H1 (cell line): ENCODE data around the gene MOB3B. TPM values are rescaled to one million over a fixed set of nuclear protein-coding genes. Genes with fewer than 3 reads are reported as not detected.

Experiments
- CTCF ChIA-PET: fragments of 300-600 bp; sonication (Branson Sonifier 250); formaldehyde crosslinking; loops from one replicate; lab custom pipeline; 2021; ENCODE audit not compliant: partially characterized antibody; lab: Charles Lee
- POLR2A ChIA-PET: fragments of 300-600 bp; sonication (Branson Sonifier 250); formaldehyde crosslinking; loops from one replicate; lab custom pipeline; 2021; ENCODE audit warnings: inconsistent platforms; ENCODE audit not compliant: partially characterized antibody; lab: Charles Lee
- DNase-seq, 2 experiments: peaks; one replicate each; pipeline versions ENCODE4 v3.0.0 to v3.0.0-alpha.2; 2010 to 2022; ENCODE audit warnings: low spot score in 2 of 2, low read depth in 1 of 2, mixed read lengths in 1 of 2
- FAIRE-seq: peaks from 2 replicates; lab custom pipeline; 2011; peaks lifted over from hg19 to GRCh38; lab: Jason Lieb, UNC
- H2AFZ ChIP-seq: 2 replicates; pipeline ENCODE4 v1.8.1; 2012; ENCODE audit warnings: low read length, inconsistent platforms
- H2AK5ac ChIP-seq: 2 replicates; pipeline ENCODE4 v1.6.1; 2013; ENCODE audit warnings: low read depth, low read length
- H2BK120ac ChIP-seq: replicated peaks from 2 replicates; pipeline ENCODE3; 2013; ENCODE audit warnings: low read depth, low read length, inconsistent platforms
- H2BK12ac ChIP-seq: 2 replicates; pipeline ENCODE4 v1.6.1; 2013; ENCODE audit warnings: low read depth, low read length
- H2BK15ac ChIP-seq: 2 replicates; pipeline ENCODE4 v1.6.1; 2013; ENCODE audit warnings: low read length
- H2BK20ac ChIP-seq: 2 replicates; pipeline ENCODE4 v1.6.1; 2013; ENCODE audit warnings: low read length
- H2BK5ac ChIP-seq: 2 replicates; pipeline ENCODE4 v1.6.1; 2013; ENCODE audit warnings: low read depth, low read length
- H3K14ac ChIP-seq: 2 replicates; pipeline ENCODE4 v1.6.1; 2013; ENCODE audit warnings: inconsistent platforms; ENCODE audit not compliant: insufficient read length
- H3K18ac ChIP-seq: 2 replicates; pipeline ENCODE4 v1.6.1; 2013; ENCODE audit warnings: low read length; ENCODE audit errors: extremely low read depth
- H3K23ac ChIP-seq: 2 replicates; pipeline ENCODE4 v1.6.1; 2013; ENCODE audit warnings: inconsistent platforms; ENCODE audit not compliant: insufficient read length
- H3K23me2 ChIP-seq: 2 replicates; pipeline ENCODE4 v1.6.1; 2013; ENCODE audit warnings: low read depth, low read length
- H3K27ac ChIP-seq: 2 replicates; pipeline ENCODE4 v1.6.1; 2011; ENCODE audit warnings: low read depth, low read length, inconsistent platforms
- H3K27me3 ChIP-seq, 4 experiments: replicated peaks in 1 of 4; 1 replicate in 1 of 4; 2 replicates in 3 of 4; pipeline versions ENCODE4 v1.6.1 to v1.8.1; 2011 to 2013; ENCODE audit warnings: low read length in 3 of 4, mild to moderate bottlenecking in 3 of 4, inconsistent platforms in 2 of 4, mixed read lengths in 2 of 4, moderate library complexity in 1 of 4; ENCODE audit not compliant: control insufficient read depth in 3 of 4, insufficient read depth in 3 of 4; ENCODE audit errors: extremely low read depth in 1 of 4
- H3K36me3 ChIP-seq, 4 experiments: 2 replicates each; pipeline versions ENCODE4 v1.6.1 to v1.8.1; 2011 to 2013; ENCODE audit warnings: mild to moderate bottlenecking in 4 of 4, low read length in 3 of 4, moderate library complexity in 2 of 4, control low read depth in 1 of 4, inconsistent platforms in 1 of 4; ENCODE audit not compliant: insufficient read depth in 4 of 4, control insufficient read depth in 2 of 4
- H3K4ac ChIP-seq: replicated peaks from 2 replicates; pipeline ENCODE3; 2013; ENCODE audit warnings: low read length, low read depth, mixed read lengths, inconsistent platforms; ENCODE audit not compliant: insufficient read length
- H3K4me1 ChIP-seq, 4 experiments: replicated peaks in 1 of 4; 1 replicate in 1 of 4; 2 replicates in 3 of 4; pipeline versions ENCODE4 v1.6.1 to v1.8.1; 2011 to 2013; ENCODE audit warnings: low read length in 3 of 4, inconsistent platforms in 2 of 4, mixed read lengths in 1 of 4; ENCODE audit not compliant: insufficient read depth in 4 of 4, control insufficient read depth in 3 of 4
- H3K4me2 ChIP-seq, 2 experiments: 2 replicates each; pipeline versions ENCODE4 v1.6.1 to v1.8.1; 2011 to 2013; ENCODE audit warnings: low read depth in 2 of 2, low read length in 2 of 2, control low read depth in 1 of 2, inconsistent platforms in 1 of 2, mild to moderate bottlenecking in 1 of 2; ENCODE audit not compliant: insufficient read depth in 1 of 2
- H3K4me3 ChIP-seq, 4 experiments: fragments of 200-600, 300-600 bp in 1 of 4; sonication (generic), shearing (Covaris generic), sonication (Bioruptor Twin) in 1 of 4; 2 replicates each; pipeline versions ENCODE4 v1.5.1 to v1.8.1; 2011 to 2016; ENCODE audit warnings: low read length in 4 of 4, low read depth in 3 of 4, control low read depth in 2 of 4, inconsistent platforms in 2 of 4, mild to moderate bottlenecking in 2 of 4, mixed read lengths in 1 of 4, moderate library complexity in 1 of 4; ENCODE audit not compliant: insufficient read depth in 2 of 4; ENCODE audit errors: extremely low read depth in 1 of 4
- H3K56ac ChIP-seq: replicated peaks from 2 replicates; pipeline ENCODE3; 2013; ENCODE audit warnings: low read depth, mild to moderate bottlenecking, mixed read lengths, low read length, inconsistent platforms; ENCODE audit not compliant: insufficient read length
- H3K79me1 ChIP-seq: 2 replicates; pipeline ENCODE4 v1.6.1; 2013; ENCODE audit warnings: low read depth, low read length, control low read depth
- H3K79me2 ChIP-seq, 2 experiments: 2 replicates each; pipeline versions ENCODE4 v1.6.1 to v1.8.1; 2012 to 2013; ENCODE audit warnings: low read length in 2 of 2, mild to moderate bottlenecking in 2 of 2, inconsistent platforms in 1 of 2; ENCODE audit not compliant: insufficient read depth in 2 of 2, control insufficient read depth in 1 of 2
- H3K9ac ChIP-seq, 4 experiments: replicated peaks in 1 of 4; 1 replicate in 1 of 4; 2 replicates in 3 of 4; pipeline versions ENCODE4 v1.6.1 to v1.8.1; 2011 to 2013; ENCODE audit warnings: low read depth in 3 of 4, low read length in 3 of 4, control low read depth in 2 of 4, mild to moderate bottlenecking in 2 of 4, moderate library complexity in 2 of 4, inconsistent platforms in 1 of 4; ENCODE audit errors: extremely low read depth in 1 of 4
- H3K9me3 ChIP-seq, 2 experiments: 2 replicates each; pipeline versions ENCODE4 v1.6.1 to v1.8.1; 2012 to 2013; ENCODE audit warnings: mild to moderate bottlenecking in 2 of 2, moderate library complexity in 2 of 2, control low read depth in 1 of 2, inconsistent platforms in 1 of 2, low read depth in 1 of 2, low read length in 1 of 2, mixed read lengths in 1 of 2; ENCODE audit not compliant: insufficient read depth in 2 of 2
- H4K20me1 ChIP-seq, 2 experiments: replicated peaks in 1 of 2; 2 replicates each; pipeline versions ENCODE3 to v1.8.1; 2011 to 2013; ENCODE audit warnings: inconsistent platforms in 2 of 2, low read length in 2 of 2, mild to moderate bottlenecking in 1 of 2; ENCODE audit not compliant: insufficient read depth in 2 of 2, control insufficient read depth in 1 of 2
- H4K5ac ChIP-seq: 2 replicates; pipeline ENCODE4 v1.6.1; 2013; ENCODE audit warnings: low read length, low read depth, mixed read lengths, inconsistent platforms; ENCODE audit not compliant: insufficient read length
- H4K8ac ChIP-seq: 2 replicates; pipeline ENCODE4 v1.8.0; 2013; ENCODE audit warnings: mild to moderate bottlenecking, moderate library complexity, low read length, inconsistent platforms; ENCODE audit not compliant: insufficient read depth; ENCODE audit errors: extremely low read depth
- H4K91ac ChIP-seq: replicated peaks from 2 replicates; pipeline ENCODE3; 2013; ENCODE audit warnings: low read length, mixed read lengths, inconsistent platforms; ENCODE audit not compliant: insufficient read length
- CHD2 ChIP-seq: IDR thresholded peaks from 2 replicates; pipeline ENCODE4 v1.6.1; 2012; ENCODE audit warnings: low read length, improper control_type of control experiment
- WGBS, 2 experiments: shearing (Covaris generic) in 1 of 2; methylation state at CpG; one replicate each; pipeline versions ENCODE4 v1.1.6 to v1.1.7; 2013 to 2015; ENCODE audit warnings: low lambda C conversion rate in 2 of 2, mixed read lengths in 2 of 2, inconsistent platforms in 1 of 2, low coverage in 1 of 2, missing lambda C conversion rate in 1 of 2; ENCODE audit not compliant: insufficient replicate concordance in 2 of 2, insufficient coverage in 1 of 2, insufficient read length in 1 of 2; ENCODE audit errors: extremely low coverage in 1 of 2, missing lambda C conversion rate in 1 of 2; 5-methylcytosine and 5-hydroxymethylcytosine counted together
- polyA plus RNA-seq, 7 experiments: library from polyadenylated mRNA; depleted of rRNA in 3 of 7; stranded (reverse) in 5 of 7; unstranded in 2 of 7; fragments of >200 nt in 5 of 7; fragments of 200-250 nt in 2 of 7; gene quantifications; 1 replicate in 5 of 7; 2 replicates in 1 of 7; 4 replicates in 1 of 7; pipeline versions ENCODE4 v1.2.1 to v1.2.3, GENCODE V29; 2011 to 2013; ENCODE audit warnings: missing spikeins in 2 of 7, mixed read lengths in 2 of 7
- total RNA-seq: library from RNA; stranded (reverse); fragmentation: NEBNext Ultra II Directional; extraction: Animal tissue kit (Norgen Biotek cat#: 25700); gene quantifications from 2 replicates; pipeline ENCODE4 v1.2.1, GENCODE V29; 2021

The MOB3B gene
- total and polyA plus RNA-seq, 2 of the 8 experiments (the other 6 are each of a cell fraction or from before 2014, with no cell fraction given) = 12.7 to 16.1 TPM

DNA sequence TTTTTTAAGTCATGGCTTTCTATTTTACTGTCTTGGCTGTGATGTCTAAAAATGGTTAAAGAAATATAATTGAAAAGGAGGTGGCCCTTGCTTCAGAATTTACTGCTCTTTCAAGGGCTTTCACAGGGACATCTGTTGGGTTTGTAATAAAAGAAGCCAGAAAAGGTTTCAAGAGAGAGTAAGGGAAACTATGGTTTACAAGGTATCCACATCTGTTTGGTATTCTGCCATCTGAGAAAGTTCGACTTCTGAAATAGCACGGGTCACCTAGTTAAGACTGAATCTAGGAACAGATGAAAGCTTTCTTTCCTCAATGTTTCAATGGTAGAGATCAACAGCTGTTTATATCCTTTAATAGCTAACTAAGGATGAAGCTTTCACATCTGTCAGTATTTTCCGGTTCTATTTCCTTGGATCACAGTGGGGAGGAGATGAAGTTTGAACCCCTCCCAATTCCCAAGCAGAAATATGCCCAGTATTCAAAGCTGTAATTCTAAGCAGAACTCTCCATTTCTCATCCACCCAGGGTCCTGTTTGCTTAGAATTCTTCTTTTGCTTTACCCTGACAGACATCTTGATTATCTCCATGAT, 78.3 kb downstream of the MOB3B start:
- H2BK120ac ChIP-seq = no peak overlapping the region
- FAIRE-seq (no peak), DNase-seq (no peak)
- POLR2A ChIA-PET = interaction anchor here (0.6 to 1.1 kb wide), 2 partner anchors 85 to 101 kb away, joined by 3 read pairs; no protein-coding TSS in a partner anchor
- no peaks in the 10 kb centered on the region for H3K79me1 ChIP-seq
- no peak overlapping the region for H3K18ac ChIP-seq
- CTCF ChIA-PET = interaction anchor here (0.6 to 1.0 kb wide), 6 partner anchors 14 to 118 kb away, joined by 3 to 4 read pairs (median 3); no protein-coding TSS in a partner anchor
- H2BK5ac ChIP-seq = no peak overlapping the region
- H4K8ac ChIP-seq = no peak overlapping the region
- no peaks in the 10 kb centered on the region for H4K20me1 ChIP-seq
- H2AFZ ChIP-seq = no peak overlapping the region
- H4K91ac ChIP-seq = no peak overlapping the region
- no peak overlapping the region for H2BK12ac ChIP-seq
- peaks cover 0 to 7% (median 3%) of the 10 kb centered on the region in 4 experiments; a peak in 1 of 8 replicates for H3K36me3 ChIP-seq
- TF ChIP-seq CHD2 = no peak
- no peak overlapping the region for H3K23ac ChIP-seq
- no peak overlapping the region for H3K56ac ChIP-seq
- no peak overlapping the region for H2BK15ac ChIP-seq
- no peak overlapping the region for H3K14ac ChIP-seq
- no peak overlapping the region for H3K27ac ChIP-seq
- H3K79me2 ChIP-seq = 0 out of 4 replicates have a peak, but pooled peaks cover 0 to 8% of the 10 kb centered on the region in 2 experiments
- H2AK5ac ChIP-seq = no peak overlapping the region
- H3K4me3 ChIP-seq = no peak overlapping the region
- no peaks in the 10 kb centered on the region; the same call in 1 of the 2 replicates for H3K23me2 ChIP-seq
- H2BK20ac ChIP-seq = no peak overlapping the region
- no peak overlapping the region for H4K5ac ChIP-seq
- H3K4me2 ChIP-seq = no peak overlapping the region
- H3K9ac ChIP-seq = no peak overlapping the region
- WGBS, 2 experiments = 84% methylated on average over 3 of the region's 3 CpGs; no CpG with 5 or more reads in 1 of the 2 experiments
- peaks cover 0 to 2% (median 0%) of the 10 kb centered on the region in 4 experiments; a peak in 1 of 7 replicates for H3K4me1 ChIP-seq
- H3K9me3 ChIP-seq = no peaks in the 10 kb centered on the region
- H3K4ac ChIP-seq = no peak overlapping the region
- H3K27me3 ChIP-seq = no peaks in the 10 kb centered on the region
